ENCODE data around the gene HAGHL. TPM values are rescaled to one million over a fixed set of nuclear protein-coding genes. Genes with fewer than 3 reads are reported as not detected.
A peak's percentile ranks its signal among the peaks of the same experiment; 100 is the strongest.

HAGHL gene
- total RNA-seq, result 10 to 100 TPM in 6 of 7 donors, 1 to 10 TPM in 1; 7.7 to 25.8 (median 17.6) TPM
- polyA plus RNA-seq, result 10 to 100 TPM; 25.7 to 75.8 (median 32.5) TPM
- long read RNA-seq, donor 1, result 0 reads
- long read RNA-seq, donor 2, result 0 reads

- H3K4me1 ChIP-seq, result peaks cover 11 to 63% (median 46%) of the 10 kb centered on the region in 6 donors
- peaks cover 0 to 39% (median 4%) of the 10 kb centered on the region in 6 donors for H3K36me3 ChIP-seq
- no peaks in the 10 kb centered on the region for H3K9me3 ChIP-seq
- DNase-seq, result peak; percentile 93
- peak within 1 kb of the TSS; percentile 9 to 90 (median 70) for H3K27ac ChIP-seq
- peaks cover 0 to 42% (median 18%) of the 10 kb centered on the region in 7 donors for H3K27me3 ChIP-seq (replicated peaks in 1 of 7)
- H3K4me3 ChIP-seq, result peak within 1 kb of the TSS; percentile 49 to 83 (median 60)
- intact Hi-C loops (cut with DNase I; ENCODE audit: low total_unique reads), result no loop called here
- WGBS, 5 donors, result 0 to 6% (median 2%) methylated on average over 13 to 88 of the region's 88 CpGs
- TF ChIP-seq POLR2AphosphoS5 (IDR thresholded peaks at IDR 0.05), result peak in 2 of 3 donors; percentile 39 to 56
- no peak for TF ChIP-seq POLR2A (IDR thresholded peaks at IDR 0.05)
These were observed at the start of gene HAGHL, which contains the start of gene CCDC78 for GRCh38 chr16:726438-727290. Gene HAGHL (plus strand): TSS chr16:727106. CDS start chr16:727510, 404 bp downstream. Gene CCDC78 (minus strand): TSS chr16:726443. CDS start chr16:726367, 76 bp downstream.

GRCh38 chr16:677316-678190 lies 49.4 kb upstream of the HAGHL start:
- Histone ChIP-seq H3K4me1 (peaks cover 28 to 79% (median 59%) of the 10 kb centered on the region in 6 donors), H3K4me3 (no peak overlapping the region), H3K36me3 (peaks cover 0 to 36% (median 25%) of the 10 kb centered on the region in 6 donors), H3K27ac (no peak overlapping the region), H3K27me3 (replicated peaks in 1 of 7) (peaks cover 0 to 39% (median 15%) of the 10 kb centered on the region in 7 donors), H3K9me3 (no peaks in the 10 kb centered on the region)
- TF ChIP-seq POLR2A (IDR thresholded peaks at IDR 0.05) (no peak), POLR2AphosphoS5 (IDR thresholded peaks at IDR 0.05) (no peak), CTCF (IDR thresholded peaks at IDR 0.05 in 8 of 11, conservative IDR thresholded peaks at IDR 0.05 in 3 of 11) (no peak)
- intact Hi-C loops (cut with DNase I; ENCODE audit: low total_unique reads), result no loop called here
- DNase-seq, result no peak
- WGBS, 5 donors, result 54 to 74% (median 62%) methylated on average over 37 to 57 of the region's 57 CpGs

GRCh38 chr16:678209-678857 lies 48.6 kb upstream of the HAGHL start:
- Histone ChIP-seq H3K27me3 (replicated peaks in 1 of 7) (peaks cover 0 to 39% (median 15%) of the 10 kb centered on the region in 7 donors), H3K9me3 (no peaks in the 10 kb centered on the region), H3K4me1 (peaks cover 30 to 85% (median 67%) of the 10 kb centered on the region in 6 donors), H3K27ac (peak overlapping the region in 1 of 8 donors; percentile 97), H3K36me3 (peaks cover 0 to 36% (median 22%) of the 10 kb centered on the region in 6 donors), H3K4me3 (no peak overlapping the region)
- WGBS, 5 donors, result 70 to 83% (median 77%) methylated on average over 9 to 21 of the region's 21 CpGs
- TF ChIP-seq POLR2A (IDR thresholded peaks at IDR 0.05), result no peak
- TF ChIP-seq CTCF (IDR thresholded peaks at IDR 0.05 in 8 of 11, conservative IDR thresholded peaks at IDR 0.05 in 3 of 11), result no peak
- no peak for DNase-seq
- intact Hi-C loops (cut with DNase I; ENCODE audit: low total_unique reads), result no loop called here

Data from spleen (tissue), 13 donors.